ENCODE results near the gene NDUFS1.
"Not testable (repeated sequence)": the region's sequence is repeated elsewhere in the genome, so short reads cannot be mapped to it uniquely, and the experiment has no call there.

Gene NDUFS1

DNA sequence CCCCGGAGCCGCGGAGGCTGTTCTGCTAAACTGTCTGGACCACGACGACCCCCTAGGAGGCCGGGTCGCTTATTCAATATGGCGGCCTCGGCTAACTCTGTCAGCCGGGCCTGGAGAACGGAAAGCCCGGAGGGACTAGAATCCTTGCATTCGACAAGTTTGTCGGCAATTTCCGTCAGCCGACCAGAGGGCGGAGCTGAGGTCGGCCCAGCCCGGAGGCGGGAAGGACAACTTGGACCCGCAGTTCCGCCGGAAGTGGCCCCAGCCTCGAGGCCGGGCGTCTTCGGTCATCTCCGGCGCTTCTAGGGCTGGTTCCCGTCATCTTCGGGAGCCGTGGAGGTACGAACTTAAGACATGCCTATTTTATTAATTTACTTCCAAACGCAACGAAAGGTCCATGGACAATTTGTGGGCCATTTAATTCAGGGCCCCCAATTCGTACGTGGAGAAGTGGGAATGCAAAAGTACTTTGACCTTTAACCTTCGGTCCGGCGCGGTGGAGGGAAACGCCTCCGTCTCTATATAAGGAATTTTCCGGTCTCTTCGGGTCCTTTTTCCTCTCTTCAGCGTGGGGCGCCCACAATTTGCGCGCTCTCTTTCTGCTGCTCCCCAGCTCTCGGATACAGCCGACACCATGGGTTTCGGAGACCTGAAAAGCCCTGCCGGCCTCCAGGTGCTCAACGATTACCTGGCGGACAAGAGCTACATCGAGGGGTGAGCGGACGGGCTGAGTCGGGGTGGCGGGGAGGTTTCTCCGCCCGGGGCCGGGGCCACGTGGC is at the start of gene NDUFS1, which contains the start of gene EEF1B2:
NDUFS1 (minus strand) TSS at position 99 of the 779 bp plus-strand sequence. CDS start 5,766 bp downstream, outside the sequence.
EEF1B2 (plus strand) TSS at position 550 of the 779 bp plus-strand sequence; CDS start at position 635, 85 bp downstream.
- DNase-seq (ENCODE audit: low read depth in 2 of 2): peak; percentile 93

DNA sequence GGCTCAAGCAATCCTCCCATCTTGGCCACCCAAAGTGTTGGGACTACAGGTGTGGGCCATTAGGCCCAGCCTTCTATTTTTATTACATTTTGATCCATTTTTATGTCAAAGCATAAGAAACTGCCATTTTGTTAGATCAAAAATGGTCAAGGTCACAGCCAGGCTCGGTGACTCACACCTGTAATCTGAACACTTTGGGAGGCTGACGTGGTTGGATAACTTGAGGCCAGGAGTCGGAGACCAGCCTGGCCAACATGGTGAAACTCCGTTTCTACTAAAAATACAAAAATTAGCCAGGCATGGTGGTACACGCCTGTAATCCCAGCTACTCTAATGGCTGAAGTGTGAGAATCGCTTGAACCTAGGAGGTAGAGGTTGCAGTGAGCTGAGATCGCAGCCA is 49.7 kb upstream of the NDUFS1 start:
- no peak for DNase-seq (ENCODE audit: low read depth in 2 of 2)

DNA sequence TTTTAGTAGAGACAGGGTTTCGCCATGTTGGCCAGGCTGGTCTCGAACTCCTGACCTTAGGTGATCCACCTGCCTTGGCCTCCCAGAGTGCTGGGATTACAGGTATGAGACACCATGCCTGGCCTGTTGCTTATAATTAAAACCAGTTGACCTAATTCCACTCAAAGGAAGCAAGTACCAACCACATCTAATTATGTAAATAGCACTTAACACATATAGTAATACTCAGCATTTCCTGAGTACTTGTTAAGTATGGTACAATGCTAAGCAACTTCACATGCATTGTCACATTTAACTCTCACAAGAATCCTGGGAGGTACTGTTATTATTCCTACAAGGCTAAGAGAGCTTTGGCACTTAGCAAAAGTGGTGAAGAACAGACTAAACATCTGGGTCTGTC is 48.1 kb upstream of the NDUFS1 start:
- not testable (repeated sequence) for DNase-seq (ENCODE audit: low read depth in 2 of 2)

DNA sequence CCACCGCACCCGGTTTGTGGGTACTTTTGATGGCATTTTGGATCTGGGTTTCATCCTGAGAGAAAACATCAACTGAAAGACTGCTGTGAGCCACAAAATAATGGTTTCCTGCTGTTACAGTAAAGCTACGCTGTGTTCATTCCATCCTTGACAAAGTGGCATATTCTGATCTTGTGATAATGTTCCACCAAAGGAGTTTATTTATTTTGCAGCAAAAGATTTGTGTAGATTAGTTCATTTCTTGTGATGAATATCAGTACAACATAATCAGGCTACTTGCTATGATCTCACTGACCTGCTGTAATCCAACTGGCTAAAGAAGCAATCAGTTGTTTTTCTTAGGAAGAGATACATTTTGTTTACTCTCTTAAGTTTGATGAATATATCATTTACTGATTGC is 45.5 kb upstream of the NDUFS1 start:
- no peak for DNase-seq (ENCODE audit: low read depth in 2 of 2)

DNA sequence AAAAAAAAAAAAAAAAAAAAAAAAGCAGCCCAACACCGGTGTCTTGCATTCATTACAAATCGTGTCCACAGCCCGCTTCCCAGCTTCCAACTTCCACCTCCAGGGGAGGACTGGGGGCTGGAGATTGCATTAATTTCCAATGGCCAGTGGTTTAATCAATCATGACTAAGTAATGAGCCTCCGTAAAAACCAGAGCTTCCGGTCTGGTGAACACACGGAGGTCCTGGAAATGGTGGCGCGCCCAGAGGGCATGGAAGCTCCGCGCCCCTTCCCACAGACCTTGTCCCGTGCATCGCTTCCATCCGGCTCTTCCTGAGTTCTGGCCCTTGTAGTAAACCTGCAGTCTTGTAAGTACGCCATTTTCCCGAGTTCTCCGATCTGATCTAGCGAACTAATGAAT is 44.1 kb upstream of the NDUFS1 start:
- DNase-seq (ENCODE audit: low read depth in 2 of 2): no peak

DNA sequence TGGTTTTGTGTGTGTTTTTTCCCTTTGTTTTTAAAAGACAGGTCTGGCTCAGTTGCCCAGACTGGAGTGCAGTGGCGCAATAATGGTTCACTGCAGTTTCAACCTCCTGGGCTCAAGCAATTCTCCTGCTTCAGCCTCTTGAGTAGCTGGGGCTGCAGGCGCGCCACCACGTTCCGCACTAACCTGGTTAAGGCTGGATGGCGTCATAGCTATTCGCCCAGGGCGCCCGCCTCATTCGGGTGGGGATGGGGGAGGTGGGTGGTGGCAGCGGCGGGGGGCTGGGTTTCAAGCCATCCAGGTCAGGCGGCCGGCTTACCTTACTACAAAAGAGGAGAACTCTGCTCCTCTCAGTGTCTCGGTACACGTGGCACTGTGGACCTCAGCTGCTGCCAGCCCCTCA is 43.2 kb upstream of the NDUFS1 start:
- DNase-seq (ENCODE audit: low read depth in 2 of 2): no peak

DNA sequence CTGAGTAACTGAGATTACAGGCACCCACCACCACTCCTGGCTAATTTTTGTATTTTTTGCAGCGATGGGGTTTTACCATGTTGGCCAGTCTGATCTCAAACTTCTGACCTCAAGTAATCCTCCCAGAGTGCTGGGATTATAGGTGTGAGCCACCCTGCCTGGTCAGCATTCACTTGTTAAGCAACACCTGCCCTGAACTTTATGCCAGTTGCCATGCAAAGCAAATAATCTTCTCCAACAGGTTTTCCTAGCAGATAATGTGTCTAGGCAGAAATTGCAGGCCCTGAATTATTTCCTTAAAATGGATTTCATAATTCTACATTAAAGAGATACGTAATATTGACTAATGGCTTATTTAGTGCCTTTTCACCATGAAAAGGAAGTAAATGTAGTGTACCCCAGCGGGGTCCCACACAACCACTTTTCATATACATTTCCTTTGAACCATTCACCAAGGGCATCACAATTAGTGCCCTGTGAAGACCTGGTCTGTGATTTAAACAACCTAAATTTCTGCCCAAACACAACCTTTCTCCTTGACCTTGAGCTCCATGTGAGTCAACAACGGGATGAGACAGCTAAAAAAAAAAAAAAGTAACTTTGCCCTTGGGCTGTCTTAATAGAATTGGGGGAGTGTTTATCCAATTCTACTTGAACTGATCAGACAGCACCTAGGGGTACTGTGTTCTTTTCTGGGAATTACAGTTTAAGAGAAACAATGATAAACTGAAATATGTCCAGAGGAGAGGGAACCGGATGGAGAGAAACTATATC is 42.0 kb upstream of the NDUFS1 start:
- no peak for DNase-seq (ENCODE audit: low read depth in 2 of 2)

DNA sequence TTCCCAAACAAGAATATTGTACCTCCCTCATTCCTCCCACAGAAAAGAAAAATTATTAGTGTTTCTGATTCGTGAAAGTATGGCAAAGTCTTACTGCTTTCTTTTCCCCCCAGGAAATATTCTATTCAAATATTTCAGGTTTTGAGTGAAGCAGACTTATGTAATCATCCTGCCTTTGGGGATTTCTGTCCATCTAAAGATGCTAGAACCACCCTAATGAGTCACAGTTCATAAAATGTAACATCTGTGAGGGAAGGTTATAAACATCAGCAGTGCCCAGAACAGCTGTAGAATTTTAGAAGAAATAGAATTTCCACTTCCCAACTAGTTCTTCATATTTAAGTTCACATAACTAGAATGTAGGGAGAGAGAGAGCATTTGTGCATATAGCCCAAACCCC is 39.4 kb upstream of the NDUFS1 start:
- no peak for DNase-seq (ENCODE audit: low read depth in 2 of 2)

DNA sequence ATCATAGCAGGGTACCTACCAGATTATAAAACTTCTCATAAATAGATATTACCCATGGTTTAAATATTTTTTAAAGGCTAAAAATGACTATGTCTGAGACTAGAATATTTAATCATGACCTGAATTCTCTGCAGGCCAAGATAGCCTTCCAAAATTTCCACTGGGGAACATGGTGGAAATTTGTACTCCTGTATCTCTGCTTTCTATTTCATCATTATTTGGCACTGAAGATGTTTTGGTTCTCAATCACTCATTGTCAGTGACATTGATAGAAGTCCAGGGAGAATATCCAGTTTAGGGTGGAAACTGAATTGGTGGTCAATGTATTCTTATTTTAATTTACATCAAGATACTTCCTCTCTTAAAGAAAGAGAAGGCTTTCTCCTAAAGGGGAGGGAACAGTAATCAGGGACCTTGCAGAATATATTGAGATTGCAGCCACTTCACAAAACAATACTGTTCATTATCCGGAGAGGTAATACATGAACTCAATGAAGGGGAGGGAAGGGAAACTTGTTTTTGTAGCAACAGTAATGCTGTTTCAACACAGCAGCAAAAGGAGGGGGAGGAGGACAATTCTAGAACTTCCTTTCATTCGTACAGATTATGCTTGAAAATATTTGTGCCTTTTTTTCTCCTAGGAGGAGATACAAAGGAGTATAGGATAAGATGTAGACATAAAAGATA is 34.6 kb upstream of the NDUFS1 start:
- DNase-seq (ENCODE audit: low read depth in 2 of 2): no peak

DNA sequence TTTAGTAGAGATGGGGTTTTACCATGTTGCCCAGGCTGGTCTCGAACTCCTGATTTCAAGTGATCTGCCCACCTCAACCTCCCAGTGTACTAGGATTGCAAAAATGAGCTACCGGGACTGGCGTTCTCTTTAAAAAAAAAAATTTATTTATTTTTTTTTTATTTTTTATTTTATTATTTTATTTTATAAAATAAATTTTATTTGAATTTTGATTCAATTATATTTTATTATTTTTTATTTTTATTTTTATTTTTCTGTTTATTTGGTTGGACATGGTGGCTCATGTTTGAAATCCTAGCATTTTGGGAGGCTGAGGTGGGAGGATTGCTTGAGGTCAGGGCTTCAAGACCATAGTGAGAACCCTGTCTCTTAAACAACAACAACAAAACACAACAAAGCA is 32.9 kb upstream of the NDUFS1 start:
- no peak for DNase-seq (ENCODE audit: low read depth in 2 of 2)

DNA sequence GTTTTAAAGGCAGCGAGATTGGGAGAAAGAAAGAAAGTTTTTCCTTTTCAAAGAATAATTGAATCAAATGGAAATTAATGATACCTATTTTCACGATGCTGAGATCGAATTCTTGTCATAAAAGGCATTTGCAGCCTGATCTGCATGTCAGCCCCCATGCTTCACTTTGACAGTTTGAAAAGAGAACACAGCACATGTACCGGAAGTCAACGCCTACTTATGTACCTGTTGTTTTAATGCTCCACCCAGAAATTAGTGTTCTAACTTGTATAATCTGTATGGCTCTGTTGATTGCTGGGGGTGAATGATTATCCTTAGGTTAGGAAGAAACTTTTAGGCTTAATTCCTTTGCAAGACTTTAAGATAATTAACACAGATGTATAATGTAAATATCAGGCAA is 31.4 kb upstream of the NDUFS1 start:
- DNase-seq (ENCODE audit: low read depth in 2 of 2): no peak

DNA sequence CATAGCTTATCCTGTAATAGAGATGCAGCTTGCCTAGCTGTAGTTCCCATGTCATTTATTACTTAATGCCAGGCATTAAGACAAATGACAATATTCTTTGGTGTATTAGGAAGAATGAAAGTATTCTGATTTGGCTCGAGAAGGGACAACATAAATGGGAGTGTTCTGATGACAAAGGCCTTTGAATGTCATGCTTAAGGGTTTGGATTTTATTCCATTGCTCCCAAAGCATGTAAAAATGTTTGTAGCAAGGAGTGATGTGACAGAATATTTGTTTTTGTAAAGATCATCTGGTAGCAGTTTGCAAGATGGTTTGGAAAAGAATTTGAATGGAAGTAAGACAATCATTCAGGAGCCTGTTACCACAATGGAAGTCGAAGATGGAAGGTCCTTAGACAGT is 30.9 kb upstream of the NDUFS1 start:
- DNase-seq (ENCODE audit: low read depth in 2 of 2): no peak

DNA sequence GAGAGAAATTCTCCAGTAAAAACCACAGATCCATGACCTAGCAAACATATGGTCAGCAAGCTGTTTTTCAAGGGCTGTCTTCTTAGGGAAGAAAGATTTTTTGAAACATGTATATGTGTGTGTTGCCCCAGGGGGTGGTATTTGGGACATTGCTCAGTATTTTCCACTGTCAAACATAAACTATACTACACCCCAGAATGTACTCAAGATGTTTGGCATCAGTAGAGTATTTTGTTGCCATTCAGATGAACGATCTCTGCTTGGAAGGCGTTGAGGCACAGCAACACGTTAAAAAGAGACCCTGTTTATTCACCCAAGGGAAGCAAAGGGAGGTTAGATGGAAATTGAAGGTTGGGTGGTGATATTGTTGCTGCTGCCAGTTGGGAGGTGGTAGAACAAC is 30.4 kb upstream of the NDUFS1 start:
- DNase-seq (ENCODE audit: low read depth in 2 of 2): no peak

DNA sequence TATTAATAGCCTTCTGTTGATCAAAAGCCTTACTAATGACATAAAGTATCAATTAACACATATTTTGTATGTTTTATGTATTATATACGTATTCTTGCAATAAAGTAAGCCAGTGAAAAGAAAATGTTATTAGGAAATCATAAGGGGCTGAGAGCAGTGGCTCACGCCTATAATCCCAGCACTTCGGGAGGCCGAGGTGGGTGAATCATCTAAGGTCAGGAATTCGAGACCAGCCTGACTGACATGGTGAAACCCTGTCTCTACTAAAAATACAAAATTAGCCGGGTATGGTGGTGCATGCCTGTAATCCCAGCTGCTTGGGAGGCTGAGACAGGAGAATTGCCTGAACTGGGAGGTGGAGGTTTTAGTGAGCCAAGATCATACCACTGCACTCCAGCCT is 22.3 kb upstream of the NDUFS1 start:
- DNase-seq (ENCODE audit: low read depth in 2 of 2): not testable (repeated sequence)

DNA sequence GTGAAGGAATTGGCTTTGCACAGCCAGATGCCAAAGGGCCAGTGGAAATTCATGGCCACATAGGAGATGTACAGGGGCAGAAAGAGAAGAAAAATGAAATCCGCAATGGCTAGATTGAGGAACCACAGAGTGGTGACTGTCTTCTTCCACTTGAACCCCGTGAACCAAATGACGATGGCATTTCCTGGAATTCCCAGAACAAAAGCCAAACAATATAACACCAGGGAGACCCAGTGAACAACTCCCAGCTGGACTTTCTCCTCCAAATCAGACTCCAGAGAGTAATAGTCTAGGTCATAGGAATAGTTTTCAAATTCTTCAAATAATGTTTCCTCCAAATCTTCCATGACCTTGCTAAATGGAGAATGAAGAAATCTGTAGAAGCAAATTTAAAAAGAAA is 17.7 kb upstream of the NDUFS1 start:
- no peak for DNase-seq (ENCODE audit: low read depth in 2 of 2)

DNA sequence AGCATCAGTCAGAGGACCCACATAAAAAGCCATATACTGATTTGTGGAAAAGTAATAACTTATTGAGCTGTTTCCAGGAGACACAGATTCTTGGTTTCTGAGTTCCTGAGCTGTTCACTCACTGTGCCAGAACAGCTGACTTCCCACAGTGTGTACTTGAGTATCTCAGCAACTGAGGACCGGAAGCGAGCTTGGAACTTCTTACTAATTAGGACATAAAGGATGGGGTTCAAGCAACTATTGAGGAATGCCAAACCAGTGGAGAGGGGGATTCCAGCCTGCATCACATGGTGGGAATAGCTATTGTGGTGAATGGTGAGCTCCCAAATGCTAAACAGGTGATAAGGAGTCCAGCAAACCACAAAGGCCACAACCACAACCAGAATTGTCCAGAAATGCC is 16.9 kb upstream of the NDUFS1 start:
- no peak for DNase-seq (ENCODE audit: low read depth in 2 of 2)

DNA sequence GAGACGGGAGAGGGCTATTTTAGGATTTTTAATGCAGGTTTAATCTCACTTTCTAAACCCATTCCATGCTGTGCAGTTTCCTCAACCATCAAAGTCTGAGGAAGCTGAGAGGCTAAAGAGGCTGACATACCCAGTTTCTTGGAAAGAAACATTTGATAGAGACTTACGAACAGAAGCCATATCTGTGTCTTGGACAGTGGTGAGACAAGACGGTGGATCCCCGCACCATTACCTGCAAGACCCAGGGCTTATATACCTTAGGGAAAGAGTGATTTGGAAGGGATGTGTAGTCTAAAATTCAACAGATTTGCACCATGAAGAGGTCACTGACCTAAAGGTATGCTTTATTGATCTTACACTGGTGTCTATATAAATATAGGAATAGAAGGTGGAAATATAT is 13.9 kb upstream of the NDUFS1 start:
- no peak for DNase-seq (ENCODE audit: low read depth in 2 of 2)

DNA sequence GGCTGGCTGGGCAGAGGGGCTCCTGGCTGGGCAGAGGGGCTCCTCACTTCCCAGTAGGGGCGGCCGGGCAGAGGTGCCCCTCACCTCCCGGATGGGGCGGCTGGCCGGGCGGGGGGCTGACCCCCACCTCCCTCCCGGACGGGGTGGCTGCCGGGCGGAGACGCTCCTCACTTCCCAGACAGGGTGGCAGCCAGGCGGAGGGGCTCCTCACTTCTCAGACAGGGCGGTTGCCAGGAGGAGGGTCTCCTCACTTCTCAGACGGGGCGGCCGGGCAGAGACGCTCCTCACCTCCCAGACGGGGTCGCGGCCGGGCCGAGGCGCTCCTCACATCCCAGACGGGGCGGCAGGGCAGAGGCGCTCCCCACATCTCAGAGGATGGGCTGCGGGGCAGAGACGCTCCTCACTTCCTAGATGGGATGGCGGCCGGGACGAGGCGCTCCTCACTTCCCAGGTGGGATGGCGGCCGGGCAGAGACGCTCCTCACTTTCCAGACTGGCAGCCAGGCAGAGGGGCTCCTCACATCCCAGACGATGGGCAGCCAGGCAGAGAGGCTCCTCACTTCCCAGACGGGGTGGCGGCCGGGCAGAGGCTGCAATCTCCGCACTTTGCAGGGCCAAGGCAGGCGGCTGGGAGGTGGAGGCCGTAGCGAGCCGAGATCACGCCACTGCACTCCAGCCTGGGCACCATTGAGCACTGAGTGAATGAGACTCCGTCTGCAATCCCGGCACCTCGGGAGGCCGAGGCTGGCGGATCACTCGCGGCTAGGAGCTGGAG is 12.6 kb upstream of the NDUFS1 start:
- DNase-seq (ENCODE audit: low read depth in 2 of 2): not testable (repeated sequence)

DNA sequence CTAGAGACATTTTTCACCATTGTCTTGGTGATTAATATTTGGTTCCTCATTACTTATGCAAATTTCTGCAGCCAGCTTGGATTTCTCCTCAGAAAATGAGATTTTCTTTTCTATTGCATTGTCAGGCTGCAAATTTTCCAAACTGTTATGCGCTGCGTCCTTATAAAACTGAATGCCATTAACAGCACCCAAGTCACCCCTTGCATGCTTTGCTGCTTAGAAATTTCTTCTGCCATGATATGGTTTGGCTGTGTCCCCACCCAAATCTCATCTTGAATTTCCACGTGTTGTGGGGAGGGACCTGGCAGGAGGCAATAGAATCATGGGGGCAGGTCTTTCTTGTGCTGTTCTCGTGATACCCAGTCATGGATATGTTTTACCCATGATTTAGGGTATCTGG is 9.0 kb upstream of the NDUFS1 start:
- DNase-seq (ENCODE audit: low read depth in 2 of 2): not testable (repeated sequence)

DNA sequence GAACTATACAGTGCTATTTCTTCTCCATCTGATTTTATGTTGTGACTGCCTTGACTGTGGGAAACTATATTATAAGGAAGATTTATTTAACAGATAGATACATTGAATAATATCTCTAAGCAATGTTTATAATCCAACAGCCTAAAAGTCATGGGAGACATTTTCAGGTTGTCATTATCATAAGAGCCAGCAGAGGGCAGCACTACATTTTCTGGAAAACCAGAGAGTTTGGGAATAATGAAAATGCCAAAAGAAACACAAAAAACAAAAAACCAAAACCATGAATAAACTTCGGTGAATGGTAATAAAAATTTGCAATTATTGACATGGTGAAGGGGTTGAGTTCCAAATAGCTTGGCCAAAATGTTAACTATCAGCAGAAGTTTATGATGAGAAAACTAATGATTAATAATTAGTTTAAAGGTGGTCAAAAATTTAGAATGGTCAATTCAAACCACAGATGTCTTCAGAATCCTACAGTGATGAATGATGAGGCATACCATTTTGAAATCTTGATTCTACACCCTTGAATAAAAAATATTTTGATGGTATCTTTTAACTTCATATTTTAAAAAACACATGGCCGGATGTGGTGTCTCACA is 5.1 kb upstream of the NDUFS1 start:
- peak in 1 of 2 experiments; percentile 9 for DNase-seq (ENCODE audit: low read depth in 2 of 2)

DNA sequence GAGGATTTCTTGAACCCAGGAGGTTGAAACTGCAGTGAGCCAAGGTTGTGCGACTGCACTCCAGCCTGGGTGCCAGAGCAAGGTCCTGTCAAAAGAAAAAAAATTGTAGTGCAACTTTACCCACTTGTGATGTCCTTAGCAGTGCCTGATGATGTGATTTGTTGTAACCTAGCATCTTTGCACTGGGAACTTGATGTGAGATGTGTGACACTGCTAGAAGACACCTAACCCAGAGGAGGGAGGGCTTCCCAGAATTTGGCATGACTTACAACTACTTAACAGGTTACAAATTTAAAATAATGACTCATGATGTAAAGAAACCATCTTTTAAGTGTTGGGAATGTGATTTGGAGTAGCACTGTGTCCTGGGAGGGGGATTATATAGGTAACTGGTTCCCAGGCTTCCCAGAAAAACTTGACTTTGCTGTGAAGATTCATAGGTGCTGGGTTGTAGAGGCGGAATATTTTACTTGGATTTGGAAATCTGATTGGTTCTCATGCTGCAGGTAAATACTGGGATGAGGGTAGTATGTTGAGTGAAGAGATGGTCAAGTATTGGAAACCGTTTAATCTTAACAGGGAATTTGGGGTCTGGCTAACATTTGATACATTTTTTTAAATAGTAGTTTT is 4.1 kb upstream of the NDUFS1 start:
- DNase-seq (ENCODE audit: low read depth in 2 of 2): no peak

All from fibroblast of skin of left biceps (primary cell).